ENCODE results near the gene BICDL1.

- no peak for TF ChIP-seq EZH2 (IDR thresholded peaks at IDR 0.05; ENCODE audit: insufficient read depth, poor library complexity, severe bottlenecking)
- no peak for TF ChIP-seq EZH2phosphoT487 (IDR thresholded peaks at IDR 0.05; ENCODE audit: insufficient read depth, low read depth)
These were observed 8.8 kb upstream of the BICDL1 start for GRCh38 chr12:119980242-119980641.

Data from GM23248 (cell line).